HUDEP-2 (cell line): ENCODE measurements around the gene FADD.

ENCODE experiments used
- DNase-seq, 76 experiments: peaks; one replicate each; lab custom pipeline; 2025; ENCODE audit not compliant: unreplicated experiment in 76 of 76; lab: John Stamatoyannopoulos, UW

The FADD gene

DNA sequence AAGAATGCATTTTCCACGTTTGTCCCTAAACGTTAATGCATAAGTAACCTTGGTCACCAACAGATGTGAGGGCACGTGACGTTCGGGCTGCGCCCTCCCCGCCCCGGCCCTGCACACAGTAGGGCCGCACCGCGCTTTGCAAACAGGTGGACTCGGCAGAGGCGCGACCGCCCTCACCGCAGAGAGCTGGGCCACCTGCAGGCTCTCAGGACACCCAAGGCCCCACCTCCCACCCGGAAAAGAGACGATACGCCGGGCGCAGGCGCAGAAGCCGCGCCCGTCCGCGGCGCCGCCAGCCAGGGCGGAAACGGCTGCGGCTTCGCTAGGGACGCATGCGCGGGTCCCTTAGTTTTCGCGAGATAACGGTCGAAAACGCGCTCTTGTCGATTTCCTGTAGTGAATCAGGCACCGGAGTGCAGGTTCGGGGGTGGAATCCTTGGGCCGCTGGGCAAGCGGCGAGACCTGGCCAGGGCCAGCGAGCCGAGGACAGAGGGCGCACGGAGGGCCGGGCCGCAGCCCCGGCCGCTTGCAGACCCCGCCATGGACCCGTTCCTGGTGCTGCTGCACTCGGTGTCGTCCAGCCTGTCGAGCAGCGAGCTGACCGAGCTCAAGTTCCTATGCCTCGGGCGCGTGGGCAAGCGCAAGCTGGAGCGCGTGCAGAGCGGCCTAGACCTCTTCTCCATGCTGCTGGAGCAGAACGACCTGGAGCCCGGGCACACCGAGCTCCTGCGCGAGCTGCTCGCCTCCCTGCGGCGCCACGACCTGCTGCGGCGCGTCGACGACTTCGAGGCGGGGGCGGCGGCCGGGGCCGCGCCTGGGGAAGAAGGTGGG lies at the start of gene FADD:
TSS of gene FADD (plus strand) at position 377 of the 831 bp plus-strand sequence. CDS start at position 541, 164 bp downstream.
- DNase-seq = peak in 75 of 76 experiments; percentile 44 to 91 (median 82)

- DNase-seq = no peak
Measured at GRCh38 chr11:70155386-70155785, 47.7 kb upstream of the FADD start.

DNA sequence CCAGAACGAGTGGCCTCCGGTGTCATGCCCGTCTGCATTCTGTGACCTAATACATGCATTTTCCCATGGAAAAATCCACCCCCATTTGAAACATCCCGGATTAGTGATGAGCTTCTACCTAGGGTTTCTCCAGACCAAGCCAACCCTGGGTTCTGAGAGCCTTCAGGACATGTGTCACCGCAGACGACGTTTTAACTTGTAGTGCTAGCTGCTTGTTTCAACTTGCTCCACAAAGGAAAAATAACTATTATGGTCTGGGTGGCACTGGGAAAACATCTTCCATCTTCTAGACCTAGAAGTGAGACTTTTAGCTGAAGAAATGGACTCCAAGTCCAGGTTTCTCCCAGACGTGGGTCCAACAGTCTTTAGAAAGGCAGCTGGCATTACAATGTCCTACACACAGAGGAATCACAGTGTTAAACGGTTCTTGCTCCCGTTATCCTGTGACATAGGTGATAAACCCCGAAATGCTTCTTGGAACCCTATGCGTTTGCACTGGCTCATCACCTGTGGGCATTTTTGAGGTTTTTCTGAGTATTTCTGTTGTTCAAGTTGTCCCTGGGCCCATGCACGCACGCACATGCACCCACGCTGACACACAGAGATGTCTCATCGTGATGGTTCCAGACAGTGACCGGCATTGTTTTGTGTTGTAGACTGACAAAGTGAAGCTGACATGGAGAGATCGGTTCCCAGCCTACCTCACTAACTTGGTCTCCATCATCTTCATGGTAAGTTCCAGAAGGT lies 46.6 kb upstream of the FADD start:
- DNase-seq = no peak

DNA sequence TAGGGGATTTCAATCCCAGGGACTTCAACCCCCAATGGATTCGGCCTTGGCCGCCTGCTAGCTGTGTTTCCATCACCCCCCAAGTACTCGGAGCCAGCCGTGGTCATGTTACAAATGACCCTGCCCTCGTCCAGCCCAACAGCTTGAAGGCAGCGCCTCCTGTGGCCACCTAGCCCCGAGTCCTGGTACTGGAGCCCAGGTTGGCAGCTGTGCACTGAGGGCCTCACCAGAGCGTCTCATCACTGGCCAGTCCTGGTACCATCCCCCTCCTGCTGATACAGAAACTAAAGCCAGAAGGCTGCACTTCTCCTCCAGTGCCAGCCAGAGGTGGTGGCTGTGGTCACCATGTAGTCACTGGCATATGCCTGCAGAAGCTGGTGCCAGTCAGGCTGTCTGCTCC lies 44.9 kb upstream of the FADD start:
- peak in 32 of 76 experiments; percentile 1 to 49 (median 14) for DNase-seq

DNA sequence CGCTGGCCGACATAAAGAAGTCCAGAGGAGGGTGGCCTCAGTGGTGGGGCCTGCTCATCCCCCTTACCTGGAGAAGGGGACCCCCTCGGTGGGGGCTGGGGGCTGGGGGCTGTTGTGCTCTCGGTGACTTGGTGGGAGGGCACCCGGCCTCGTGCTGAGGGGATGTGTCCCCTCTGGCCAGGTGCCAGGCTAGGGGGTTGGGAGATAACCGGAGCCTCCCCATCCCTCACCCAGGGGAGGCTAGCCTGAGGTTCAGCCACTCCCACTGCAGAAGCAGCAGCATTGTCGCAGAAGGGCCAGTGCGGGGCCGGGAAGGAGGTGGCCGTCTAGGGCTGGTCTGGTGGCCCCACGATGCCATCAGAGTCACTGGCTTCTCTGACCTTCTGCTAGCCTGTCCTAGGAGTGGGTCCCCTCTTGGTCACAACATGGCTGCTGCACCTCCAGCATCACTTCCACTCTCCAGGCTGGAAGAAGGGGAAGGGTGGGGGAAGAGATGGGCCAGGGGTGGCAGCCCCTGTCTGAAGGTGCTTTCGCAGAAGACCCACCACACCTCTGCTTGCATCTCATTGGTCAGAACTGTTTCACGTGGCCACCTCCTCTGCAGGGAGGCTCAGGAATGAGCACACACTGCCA lies 44.2 kb upstream of the FADD start:
- no peak for DNase-seq

DNA sequence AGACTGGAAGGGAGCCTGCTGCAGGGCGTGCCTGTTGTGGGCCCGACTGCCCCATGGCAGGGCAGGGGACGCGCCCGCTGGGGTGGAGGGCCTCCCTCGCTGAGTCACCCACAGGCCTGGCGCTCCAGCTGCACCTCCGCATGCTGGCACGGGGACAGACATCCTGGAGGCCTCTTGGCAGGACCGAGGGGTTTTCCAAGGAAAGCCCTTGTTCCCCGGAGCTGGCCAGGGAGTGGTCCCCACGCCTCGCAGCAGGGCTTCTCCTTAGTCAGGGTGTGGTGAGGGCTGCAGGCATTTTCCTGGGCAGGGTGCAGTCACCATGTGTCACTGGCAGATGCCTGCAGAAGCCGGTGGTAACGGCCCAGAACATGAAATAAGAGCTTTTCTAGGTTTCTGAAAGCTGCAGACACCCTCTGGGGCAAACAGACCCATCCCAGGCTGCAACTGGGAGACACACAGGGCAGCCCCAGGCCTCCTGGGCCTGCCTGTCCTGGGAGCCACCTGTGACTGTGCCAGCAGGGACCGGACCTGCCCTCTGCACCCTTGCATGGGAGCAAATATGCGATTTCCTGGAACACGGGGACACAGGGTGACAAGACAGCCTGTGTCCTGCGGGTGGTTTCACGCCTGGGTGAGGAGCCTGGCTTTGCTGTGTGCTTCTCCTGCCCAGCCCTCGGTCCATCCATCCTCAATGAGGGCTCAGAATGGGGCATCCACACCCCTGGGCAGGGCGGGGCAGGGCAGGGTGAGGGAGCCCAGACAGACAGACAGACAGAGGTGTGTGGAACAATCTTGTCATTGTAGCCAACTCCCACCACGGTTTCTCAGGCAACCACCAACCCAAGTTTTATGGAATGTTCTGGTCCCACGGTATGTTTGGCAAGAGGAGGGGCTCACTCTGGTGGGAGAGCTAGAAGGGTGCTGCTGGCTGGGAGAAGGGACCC lies 43.2 kb upstream of the FADD start:
- DNase-seq = peak in 28 of 76 experiments; percentile 3 to 44 (median 16)

GRCh38 chr11:70161043-70161625 lies 42.0 kb upstream of the FADD start:
- no peak for DNase-seq

- DNase-seq = no peak
Measured at GRCh38 chr11:70164705-70165104, 38.4 kb upstream of the FADD start.

DNA sequence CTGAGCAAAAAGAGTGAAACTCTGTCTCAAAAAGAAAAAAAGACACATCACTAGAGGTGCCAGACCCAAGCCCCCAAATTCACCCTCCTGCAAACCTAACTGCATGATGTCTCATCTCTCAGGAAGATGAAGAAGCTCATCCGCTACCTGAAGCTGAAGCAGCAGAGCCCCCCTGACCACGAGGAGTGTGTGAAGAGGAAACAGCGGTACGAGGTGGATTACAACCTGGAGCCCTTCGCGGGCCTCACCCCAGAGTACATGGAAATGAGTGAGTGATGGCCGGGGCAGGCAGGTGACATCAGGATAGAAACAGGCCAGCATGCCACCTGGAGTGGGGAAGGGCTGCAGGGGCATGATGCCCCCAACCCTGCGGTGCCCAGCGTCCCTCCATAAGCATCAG lies 36.0 kb upstream of the FADD start:
- no peak for DNase-seq

- no peak for DNase-seq
Measured at GRCh38 chr11:70167723-70168404, 35.2 kb upstream of the FADD start.

DNA sequence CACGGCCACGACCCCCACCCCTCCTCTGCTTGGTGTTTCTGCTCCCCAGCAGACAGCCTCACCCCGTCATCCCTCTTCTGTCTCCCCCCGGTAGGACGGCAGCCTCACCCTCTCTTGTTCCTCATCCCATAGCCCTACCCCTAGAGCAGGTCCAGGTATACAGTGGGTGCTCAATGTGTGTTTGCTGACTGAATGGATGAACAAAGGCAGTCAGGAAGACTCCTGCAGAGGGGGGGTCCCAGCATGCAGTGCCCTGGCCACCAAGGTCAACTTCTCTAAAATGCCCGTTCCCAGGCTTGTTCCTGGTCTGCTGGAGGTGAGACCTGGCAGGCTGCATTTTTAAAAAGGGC lies 34.7 kb upstream of the FADD start:
- no peak for DNase-seq

DNA sequence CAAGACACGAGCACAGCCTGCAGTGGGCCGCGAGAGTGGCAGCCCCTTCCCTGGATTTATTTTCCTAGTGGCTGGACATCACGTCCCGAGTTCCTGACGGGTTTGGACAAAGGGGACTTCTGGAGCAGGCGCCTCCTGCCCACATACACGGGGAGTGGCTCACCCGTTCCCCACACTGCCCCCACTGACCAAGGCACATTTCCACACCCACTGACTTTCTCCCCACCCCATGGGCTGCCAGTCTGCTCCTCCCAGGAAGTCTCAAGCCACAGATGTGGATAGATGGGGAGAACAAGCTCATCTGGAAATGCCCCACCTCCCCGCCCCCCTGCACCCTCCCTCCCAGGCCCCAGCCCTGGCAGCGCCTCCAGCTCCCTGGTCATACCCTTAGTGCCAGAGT lies 34.0 kb upstream of the FADD start:
- no peak for DNase-seq

DNA sequence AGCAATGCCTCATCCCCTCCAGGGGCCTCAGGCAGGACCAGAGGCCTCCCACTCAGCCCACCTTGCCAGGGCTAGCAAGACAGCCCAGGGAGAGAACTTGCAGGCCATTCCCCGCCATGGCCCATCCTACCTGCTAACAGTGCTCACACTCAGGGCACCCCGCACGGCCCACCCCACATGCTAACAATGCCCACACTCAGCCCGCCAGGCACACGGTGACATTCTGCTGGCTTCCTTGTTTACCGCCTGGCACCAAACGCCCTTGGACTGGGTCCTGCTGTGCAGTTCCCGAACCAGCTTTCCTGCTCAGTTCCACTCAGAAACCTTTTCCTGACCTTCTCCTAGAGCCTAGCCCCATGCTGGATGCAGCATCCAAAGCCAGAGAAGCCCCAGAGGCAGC lies 33.5 kb upstream of the FADD start:
- no peak for DNase-seq

DNA sequence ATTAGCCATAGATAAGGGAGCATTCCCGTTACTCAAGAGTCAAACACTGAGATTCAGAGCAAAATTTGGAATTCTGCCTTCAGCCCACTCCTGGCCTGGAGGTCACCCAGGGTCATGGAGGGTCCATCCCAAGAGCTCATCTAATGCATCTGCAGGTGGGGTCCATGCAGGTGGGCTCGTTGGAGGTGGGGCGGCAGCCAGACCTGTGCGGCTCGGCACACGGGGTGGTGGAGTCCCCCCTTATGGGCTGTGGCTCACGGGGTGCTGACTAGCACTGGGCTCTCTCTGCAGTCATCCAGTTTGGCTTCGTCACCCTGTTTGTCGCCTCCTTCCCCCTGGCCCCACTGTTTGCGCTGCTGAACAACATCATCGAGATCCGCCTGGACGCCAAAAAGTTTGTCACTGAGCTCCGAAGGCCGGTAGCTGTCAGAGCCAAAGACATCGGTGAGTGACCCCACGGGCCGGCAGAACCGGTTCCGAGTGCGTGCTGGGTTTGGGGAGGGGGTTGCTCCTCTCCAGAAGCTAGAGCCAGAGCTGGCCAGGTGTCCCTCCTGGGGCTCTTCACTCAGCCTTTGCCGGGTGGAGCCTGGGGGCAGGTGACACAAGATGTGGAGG lies 32.4 kb upstream of the FADD start:
- no peak for DNase-seq

DNA sequence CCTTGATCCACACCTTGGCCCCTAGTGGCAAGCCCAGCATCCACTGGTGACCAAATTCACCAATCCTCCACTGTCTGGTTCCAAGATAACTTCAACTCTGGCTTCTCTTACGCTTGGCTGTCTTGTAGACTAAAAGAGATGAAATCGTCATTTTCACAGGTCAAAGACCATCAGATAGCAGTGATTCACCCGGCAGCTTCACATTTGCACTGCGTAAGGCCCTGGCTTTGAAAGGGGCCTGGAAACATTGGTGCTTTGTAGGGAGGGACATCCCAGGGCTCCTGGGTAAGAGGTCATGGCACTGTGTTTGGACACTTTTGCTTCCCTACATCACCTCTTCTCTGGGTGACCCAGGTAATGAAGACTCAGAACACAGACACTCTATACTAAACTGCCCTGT lies 30.1 kb upstream of the FADD start:
- no peak for DNase-seq

DNA sequence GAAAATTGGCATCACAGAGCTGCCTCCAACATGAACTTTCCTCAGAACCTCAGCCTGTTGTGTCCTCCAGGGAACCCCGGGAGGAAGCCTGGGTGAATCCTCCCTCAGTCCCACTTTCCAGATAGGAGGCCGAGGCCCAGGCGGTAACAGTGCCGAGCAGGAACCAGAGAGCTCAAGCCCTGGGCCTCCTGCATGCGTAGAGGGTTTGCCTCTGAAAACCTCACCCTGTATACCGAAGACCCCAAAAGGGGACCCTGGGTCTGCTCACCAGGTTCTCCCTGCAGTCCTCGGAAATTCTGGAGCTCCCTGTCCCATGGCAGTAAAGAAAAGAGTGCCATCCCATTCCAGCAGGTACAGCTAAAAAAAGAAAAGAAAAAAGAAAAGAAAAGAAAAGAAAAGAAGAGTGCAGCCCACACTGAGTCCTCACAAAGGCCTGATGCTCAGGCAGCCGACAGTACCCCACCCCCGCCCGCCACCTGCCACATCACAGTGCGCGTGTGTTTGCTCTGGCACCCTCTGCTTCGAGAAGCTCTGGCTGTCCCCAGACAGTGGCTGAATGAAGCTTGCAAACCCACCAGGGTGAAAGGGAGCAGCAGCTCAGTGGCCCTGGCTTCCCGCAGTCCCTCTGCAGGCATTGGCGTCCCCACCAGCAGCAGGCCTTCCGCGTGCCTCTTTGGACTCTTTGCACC lies 28.4 kb upstream of the FADD start:
- DNase-seq = no peak

DNA sequence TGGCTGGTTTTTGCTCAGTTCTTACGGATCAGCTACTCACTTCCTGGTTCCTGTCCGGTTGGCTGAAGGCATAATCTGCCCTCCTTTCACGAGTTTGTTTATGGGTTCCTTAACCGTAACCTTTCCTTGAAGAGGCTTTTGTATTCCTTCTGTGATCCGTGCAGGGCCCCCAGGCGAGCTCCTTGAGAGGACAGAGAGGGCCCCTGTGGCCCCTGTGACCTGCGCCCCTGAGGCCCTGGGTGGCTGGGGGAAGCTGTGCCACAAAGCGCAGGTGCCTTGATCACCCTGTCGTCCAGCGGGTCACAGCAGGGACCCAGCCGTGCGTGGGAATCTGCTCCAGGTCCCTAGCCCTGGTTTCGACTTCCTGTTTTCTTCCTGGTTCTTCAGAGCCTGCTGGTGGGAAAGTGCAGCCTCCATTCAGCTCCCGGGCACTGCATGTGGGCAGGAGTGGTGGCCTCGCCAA lies 27.8 kb upstream of the FADD start:
- DNase-seq = no peak

DNA sequence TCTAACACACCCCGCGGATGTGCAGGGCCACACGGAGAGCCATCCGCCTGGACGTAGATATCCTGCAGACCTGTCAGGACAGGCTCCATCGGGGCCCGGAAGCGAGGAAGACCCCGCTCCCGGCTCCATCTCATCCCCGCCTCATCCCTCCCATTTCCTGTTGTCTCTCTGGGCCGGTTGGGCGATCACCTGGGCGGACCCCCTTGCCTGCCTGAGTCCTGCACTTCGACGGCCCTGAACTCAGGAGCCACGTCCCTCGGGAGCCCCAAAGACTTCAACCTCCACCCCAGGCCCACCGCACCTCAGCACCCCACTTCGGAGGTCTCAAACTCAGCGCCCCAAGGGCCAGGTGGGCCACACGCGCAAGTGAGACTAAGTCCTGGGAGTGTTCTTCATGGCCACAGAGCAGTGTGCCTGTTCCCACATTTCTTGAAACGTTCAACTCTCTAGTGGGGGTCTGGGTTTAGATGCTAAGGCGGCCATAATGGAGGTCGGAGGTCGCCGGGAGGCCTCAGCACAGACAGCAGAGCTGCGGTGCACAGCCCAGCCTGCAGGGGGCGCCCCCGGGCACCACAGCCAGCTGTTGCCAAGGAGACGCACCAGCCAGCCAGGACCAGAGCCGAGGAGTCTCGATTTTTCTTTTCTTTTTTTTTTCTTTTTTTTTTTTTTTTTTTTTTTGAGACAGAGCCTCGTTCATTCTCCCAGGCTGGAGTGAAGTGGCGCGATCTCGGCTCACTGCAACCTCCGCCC lies 26.0 kb upstream of the FADD start:
- DNase-seq = peak in 52 of 76 experiments; percentile 2 to 71 (median 32)
